ENCODE measurements around the gene ZBTB2.

The ZBTB2 gene

GRCh38 chr6:151341476-151342195, 49.7 kb downstream of the ZBTB2 start:
- no peaks in the 10 kb centered on the region for H3K27me3 ChIP-seq
- H3K4me3 ChIP-seq, result no peak overlapping the region
- H3K4me2 ChIP-seq, result no peak overlapping the region
- peaks cover 0 to 90% (median 60%) of the 10 kb centered on the region in 11 experiments; a peak in 20 of 22 replicates for H3K36me3 ChIP-seq
- no peak overlapping the region for H3K9ac ChIP-seq
- peaks cover 0 to 97% (median 0%) of the 10 kb centered on the region in 11 experiments; a peak in 7 of 22 replicates for H4K20me1 ChIP-seq
- no peak for TF ChIP-seq Cebpa-rat (IDR thresholded peaks at IDR 0.05)
- no peak overlapping the region for H3K27ac ChIP-seq
- H3K4me1 ChIP-seq, result peaks cover 0 to 5% (median 0%) of the 10 kb centered on the region in 10 experiments; a peak in 1 of 20 replicates
- peaks cover 0 to 18% (median 0%) of the 10 kb centered on the region in 11 experiments; a peak in 4 of 22 replicates for H3K9me3 ChIP-seq (replicated peaks in 1 of 11)

GRCh38 chr6:151340219-151340978, 51.0 kb downstream of the ZBTB2 start:
- no peak for TF ChIP-seq Cebpa-rat (IDR thresholded peaks at IDR 0.05)
- peaks cover 0 to 90% (median 67%) of the 10 kb centered on the region in 11 experiments; a peak in 21 of 22 replicates for H3K36me3 ChIP-seq
- no peak overlapping the region for H3K9ac ChIP-seq
- H3K27me3 ChIP-seq, result no peaks in the 10 kb centered on the region
- no peak overlapping the region for H3K4me3 ChIP-seq
- peaks cover 0 to 97% (median 0%) of the 10 kb centered on the region in 11 experiments; a peak in 7 of 22 replicates for H4K20me1 ChIP-seq
- no peak overlapping the region for H3K4me2 ChIP-seq
- peaks cover 0 to 18% (median 0%) of the 10 kb centered on the region in 11 experiments; a peak in 4 of 22 replicates for H3K9me3 ChIP-seq (replicated peaks in 1 of 11)
- H3K27ac ChIP-seq, result no peak overlapping the region
- H3K4me1 ChIP-seq, result peaks cover 0 to 5% (median 0%) of the 10 kb centered on the region in 10 experiments; a peak in 1 of 20 replicates

- peaks cover 0 to 89% (median 0%) of the 10 kb centered on the region in 11 experiments; a peak in 7 of 22 replicates for H4K20me1 ChIP-seq
- peaks cover 0 to 89% (median 68%) of the 10 kb centered on the region in 11 experiments; a peak in 21 of 22 replicates for H3K36me3 ChIP-seq
- H3K9ac ChIP-seq, result no peak overlapping the region
These were observed 52.0 kb downstream of the ZBTB2 start for GRCh38 chr6:151339369-151339768.

GRCh38 chr6:151338651-151339200, 52.6 kb downstream of the ZBTB2 start:
- H3K4me1 ChIP-seq, result no peaks in the 10 kb centered on the region; a peak in 1 of 20 replicates
- no peaks in the 10 kb centered on the region for H3K27me3 ChIP-seq
- no peak overlapping the region for H3K9ac ChIP-seq

More at GRCh38 chr6:151339369-151339768, 52.0 kb downstream of the ZBTB2 start:
- TF ChIP-seq Cebpa-rat (IDR thresholded peaks at IDR 0.05), result no peak
- Histone ChIP-seq H3K27me3 (no peaks in the 10 kb centered on the region), H3K4me1 (peaks cover 0 to 3% (median 0%) of the 10 kb centered on the region in 10 experiments; a peak in 1 of 20 replicates), H3K9me3 (replicated peaks in 1 of 11) (peaks cover 0 to 18% (median 0%) of the 10 kb centered on the region in 11 experiments; a peak in 4 of 22 replicates), H3K4me2 (no peak overlapping the region), H3K4me3 (no peak overlapping the region), H3K27ac (no peak overlapping the region)

GRCh38 chr6:151335930-151336329, 55.4 kb downstream of the ZBTB2 start:
- Histone ChIP-seq H3K27ac (no peak overlapping the region), H3K4me2 (no peak overlapping the region), H4K20me1 (peaks cover 0 to 89% (median 0%) of the 10 kb centered on the region in 11 experiments; a peak in 7 of 22 replicates), H3K4me1 (no peaks in the 10 kb centered on the region), H3K9ac (no peak overlapping the region), H3K36me3 (peaks cover 0 to 89% (median 68%) of the 10 kb centered on the region in 11 experiments; a peak in 17 of 22 replicates), H3K9me3 (replicated peaks in 1 of 11) (peaks cover 0 to 8% (median 0%) of the 10 kb centered on the region in 11 experiments; a peak in 1 of 22 replicates), H3K4me3 (no peak overlapping the region), H3K27me3 (no peaks in the 10 kb centered on the region)
- TF ChIP-seq Cebpa-rat (IDR thresholded peaks at IDR 0.05), result no peak

More at GRCh38 chr6:151338651-151339200, 52.6 kb downstream of the ZBTB2 start:
- Histone ChIP-seq H3K9me3 (replicated peaks in 1 of 11) (peaks cover 0 to 18% (median 0%) of the 10 kb centered on the region in 11 experiments; a peak in 4 of 22 replicates), H4K20me1 (peaks cover 0 to 89% (median 0%) of the 10 kb centered on the region in 11 experiments; a peak in 7 of 22 replicates), H3K27ac (no peak overlapping the region), H3K4me2 (no peak overlapping the region), H3K36me3 (peaks cover 0 to 90% (median 68%) of the 10 kb centered on the region in 11 experiments; a peak in 21 of 22 replicates), H3K4me3 (no peak overlapping the region)
- TF ChIP-seq Cebpa-rat (IDR thresholded peaks at IDR 0.05), result no peak

GRCh38 chr6:151330130-151330696, 61.1 kb downstream of the ZBTB2 start:
- Histone ChIP-seq H3K9me3 (replicated peaks in 1 of 11) (no peaks in the 10 kb centered on the region), H4K20me1 (peaks cover 0 to 85% (median 0%) of the 10 kb centered on the region in 11 experiments; a peak in 9 of 22 replicates), H3K27me3 (no peaks in the 10 kb centered on the region), H3K4me1 (peaks cover 8 to 17% (median 10%) of the 10 kb centered on the region in 10 experiments), H3K36me3 (peaks cover 0 to 53% (median 24%) of the 10 kb centered on the region in 11 experiments; a peak in 15 of 22 replicates), H3K27ac (no peak overlapping the region), H3K9ac (no peak overlapping the region), H3K4me2 (no peak overlapping the region), H3K4me3 (no peak overlapping the region)
- no peak for TF ChIP-seq Cebpa-rat (IDR thresholded peaks at IDR 0.05)

GRCh38 chr6:151327101-151327500, 64.3 kb downstream of the ZBTB2 start:
- Histone ChIP-seq H3K4me2 (peak overlapping the region in 1 of 11 experiments; percentile 28; a peak in 2 of 22 replicates), H3K4me1 (peaks cover 30 to 40% (median 34%) of the 10 kb centered on the region in 10 experiments), H3K4me3 (no peak overlapping the region), H3K27ac (no peak overlapping the region), H3K9me3 (replicated peaks in 1 of 11) (no peaks in the 10 kb centered on the region), H3K36me3 (peaks cover 0 to 44% (median 15%) of the 10 kb centered on the region in 11 experiments; a peak in 11 of 22 replicates), H3K27me3 (no peaks in the 10 kb centered on the region), H4K20me1 (peaks cover 0 to 92% (median 0%) of the 10 kb centered on the region in 11 experiments; a peak in 9 of 22 replicates), H3K9ac (no peak overlapping the region)
- no peak for TF ChIP-seq Cebpa-rat (IDR thresholded peaks at IDR 0.05)

All from BLaER1 treated with 17β-estradiol and CSF1 and Interleukin-3, amounts not matched to agents 10 nM and 100 nM (cell line).